Upper lobe of left lung (tissue), 4 donors: ENCODE results near the gene CPNE8.

Experiments used
- CTCF ChIP-seq, 6 experiments: fragments of 450-650 bp in 4 of 6; fragments of 200-600 bp in 2 of 6; sonication (generic) in 2 of 6; IDR thresholded peaks; one replicate each; pipeline ENCODE4 v1.5.1; 2016 to 2019; ENCODE audit warnings: antibody characterized with exemption in 6 of 6
- EP300 ChIP-seq, 4 donors: sonication (generic); formaldehyde crosslinking; IDR thresholded peaks; one replicate each; pipeline ENCODE4 v1.5.1; 2017; ENCODE audit warnings: antibody characterized with exemption in 4 of 4, control low read depth in 2 of 4
- POLR2A ChIP-seq, 4 donors: fragments of 450-650 bp; IDR thresholded peaks; one replicate each; pipeline ENCODE4 v1.5.1; 2016 to 2017; ENCODE audit warnings: antibody characterized with exemption in 4 of 4, mild to moderate bottlenecking in 2 of 4

- TF ChIP-seq EP300 (IDR thresholded peaks at IDR 0.05) (no peak), POLR2A (IDR thresholded peaks at IDR 0.05) (no peak), CTCF (IDR thresholded peaks at IDR 0.05) (no peak)
Observed at GRCh38 chr12:38954238-38954873, 49.0 kb upstream of the CPNE8 start.
